Endothelial cell of umbilical vein (primary cell): ENCODE measurements around the gene KRCC1. TPM values are rescaled to one million over a fixed set of nuclear protein-coding genes. Genes with fewer than 3 reads are reported as not detected.
"Not testable (repeated sequence)": the region's sequence is repeated elsewhere in the genome, so short reads cannot be mapped to it uniquely, and the experiment has no call there.

Experiments used
- BruUV-seq: library from RNA; stranded (reverse); fragments of 400-500 nt; replicated peaks from 2 replicates; lab custom pipeline; 2021; lab: Mats Ljungman, UMichigan
- CTCF ChIA-PET: fragments of 300-600, 350-600 bp; sonication (Branson Sonifier 250); formaldehyde crosslinking; loops from one replicate; lab custom pipeline; 2021; ENCODE audit warnings: antibody characterized with exemption, inconsistent platforms; lab: Charles Lee
- POLR2A ChIA-PET: fragments of 300-600, 350-600 bp; sonication (Branson Sonifier 250); formaldehyde crosslinking; loops from one replicate; lab custom pipeline; 2021; ENCODE audit warnings: antibody characterized with exemption, inconsistent platforms; lab: Charles Lee
- DNase-seq: peaks from one replicate; pipeline ENCODE4 v3.0.0-alpha.2; 2011; ENCODE audit warnings: low read depth, low spot score
- FAIRE-seq: peaks from 2 replicates; lab custom pipeline; 2011; peaks lifted over from hg19 to GRCh38; lab: Jason Lieb, UNC
- H2AFZ ChIP-seq: 2 replicates; pipeline ENCODE4 v1.6.0; 2012; ENCODE audit warnings: low read depth, low read length, control low read depth, inconsistent platforms
- H3K27ac ChIP-seq: 2 replicates; pipeline ENCODE4 v1.5.1; 2011; ENCODE audit warnings: low read depth, mild to moderate bottlenecking, control low read depth, low read length, moderate library complexity; ENCODE audit not compliant: insufficient read depth
- H3K27me3 ChIP-seq, 2 experiments: 2 replicates each; pipeline versions ENCODE4 v1.6.0 to v1.6.1; 2011; ENCODE audit warnings: low read length in 2 of 2, mixed read lengths in 1 of 2; ENCODE audit not compliant: control insufficient read depth in 2 of 2, insufficient read depth in 2 of 2
- H3K36me3 ChIP-seq, 2 experiments: 2 replicates in 1 of 2; 3 replicates in 1 of 2; pipeline ENCODE4 v1.5.1; 2011; ENCODE audit warnings: low read length in 2 of 2, mild to moderate bottlenecking in 1 of 2, moderate library complexity in 1 of 2; ENCODE audit not compliant: control insufficient read depth in 2 of 2, insufficient read depth in 2 of 2; ENCODE audit errors: extremely low read depth in 1 of 2
- H3K4me1 ChIP-seq: 3 replicates; pipeline ENCODE4 v1.5.1; 2011; ENCODE audit warnings: mild to moderate bottlenecking, low read length; ENCODE audit not compliant: control insufficient read depth, insufficient read depth; ENCODE audit errors: extremely low read depth
- H3K4me2 ChIP-seq: 2 replicates; pipeline ENCODE4 v1.6.1; 2011; ENCODE audit warnings: low read length, control low read depth, mixed read lengths; ENCODE audit not compliant: insufficient read depth
- H3K4me3 ChIP-seq, 3 experiments: fragments of 200-600 bp in 1 of 3; sonication (generic), shearing (Covaris generic) in 1 of 3; replicated peaks in 1 of 3; 2 replicates each; pipeline ENCODE4 v1.5.1; 2011 to 2016; ENCODE audit warnings: control low read depth in 3 of 3, low read length in 3 of 3, mild to moderate bottlenecking in 2 of 3, inconsistent platforms in 1 of 3, low read depth in 1 of 3, moderate library complexity in 1 of 3; ENCODE audit not compliant: insufficient read depth in 1 of 3
- H3K79me2 ChIP-seq: 2 replicates; pipeline ENCODE4 v1.6.0; 2012; ENCODE audit warnings: low read length, inconsistent platforms; ENCODE audit not compliant: control insufficient read depth, insufficient read depth
- H3K9ac ChIP-seq: replicated peaks from 2 replicates; pipeline ENCODE3; 2011; ENCODE audit warnings: low read length, control low read depth; ENCODE audit not compliant: insufficient read depth; ENCODE audit errors: extremely low read depth
- H3K9me1 ChIP-seq: replicated peaks from 3 replicates; pipeline ENCODE4 v1.6.0; 2011; ENCODE audit warnings: mild to moderate bottlenecking, low read length; ENCODE audit not compliant: control insufficient read depth, insufficient read depth; ENCODE audit errors: extremely low read depth
- H3K9me3 ChIP-seq: replicated peaks from 2 replicates; pipeline ENCODE4 v1.5.1; 2012; ENCODE audit warnings: low read length, inconsistent platforms; ENCODE audit not compliant: control insufficient read depth, insufficient read depth
- H4K20me1 ChIP-seq: replicated peaks from 2 replicates; pipeline ENCODE3; 2011; ENCODE audit warnings: mild to moderate bottlenecking, low read length; ENCODE audit not compliant: control insufficient read depth, insufficient read depth; ENCODE audit errors: extremely low read depth
- dilution Hi-C: fragments of 300-500 bp; cut with MboI; formaldehyde crosslinking; loops from one replicate; pipeline ENCODE4 v1.15.0; 2019; ENCODE audit warnings: low sequenced_read_pairs; ENCODE audit not compliant: extremely low pct_ligation_motif_present
- intact Hi-C: fragments of 100-400 bp; cut with micrococcal nuclease; formaldehyde crosslinking; loops from one replicate; pipeline ENCODE4 v1.10.0; 2022
- polyA plus RNA-seq, 4 experiments: library from polyadenylated mRNA; depleted of rRNA in 3 of 4; stranded (reverse) in 3 of 4; unstranded in 1 of 4; fragments of >200 nt; gene quantifications; 2 replicates each; pipeline versions ENCODE4 v1.2.1 to v1.2.3, GENCODE V29; 2011 to 2012; ENCODE audit warnings: missing spikeins in 1 of 4
- total RNA-seq: library from RNA; stranded (reverse); gene quantifications from 2 replicates; pipeline ENCODE4 v1.2.3, GENCODE V29; 2021

Gene KRCC1
- total and polyA plus RNA-seq, 2 donors (not counting 3 experiments of a cell fraction or from before 2014, with no cell fraction given), result 7.4 to 15.0 TPM

DNA sequence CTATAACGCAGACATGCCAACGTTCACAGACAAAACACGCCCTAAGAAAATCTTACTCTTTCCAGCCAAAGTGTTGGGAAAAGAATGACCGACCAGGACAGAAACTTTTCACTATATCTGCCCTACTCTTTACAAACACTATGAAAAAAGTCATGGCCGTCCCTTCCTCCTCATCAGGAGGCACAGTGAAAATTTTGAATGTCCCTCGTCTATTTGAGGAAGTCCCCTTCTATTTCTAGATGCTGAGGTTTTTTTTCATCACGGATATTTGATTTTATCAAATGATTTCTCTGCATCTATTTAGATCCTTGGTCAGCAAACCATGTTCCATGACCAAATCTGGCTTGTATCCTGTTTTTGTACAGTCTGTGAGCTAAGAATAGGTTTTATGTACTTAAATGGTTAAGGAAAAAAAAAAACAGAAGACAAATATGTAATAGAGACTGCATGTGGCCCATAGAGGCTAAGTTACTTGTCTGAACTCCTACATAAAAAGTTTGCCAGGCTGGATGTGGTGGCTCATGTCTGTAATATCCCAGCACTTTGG is 61.2 kb downstream of the KRCC1 start:
- intact Hi-C loops, BruUV-seq, H3K79me2 ChIP-seq, H3K4me2 ChIP-seq, H3K27me3 ChIP-seq, CTCF ChIA-PET, dilution Hi-C loops, H3K36me3 ChIP-seq, H3K4me1 ChIP-seq, H3K4me3 ChIP-seq, H3K9ac ChIP-seq, POLR2A ChIA-PET, H3K9me3 ChIP-seq, H3K9me1 ChIP-seq, H3K27ac ChIP-seq, H4K20me1 ChIP-seq, DNase-seq, H2AFZ ChIP-seq, FAIRE-seq: not testable (repeated sequence)

DNA sequence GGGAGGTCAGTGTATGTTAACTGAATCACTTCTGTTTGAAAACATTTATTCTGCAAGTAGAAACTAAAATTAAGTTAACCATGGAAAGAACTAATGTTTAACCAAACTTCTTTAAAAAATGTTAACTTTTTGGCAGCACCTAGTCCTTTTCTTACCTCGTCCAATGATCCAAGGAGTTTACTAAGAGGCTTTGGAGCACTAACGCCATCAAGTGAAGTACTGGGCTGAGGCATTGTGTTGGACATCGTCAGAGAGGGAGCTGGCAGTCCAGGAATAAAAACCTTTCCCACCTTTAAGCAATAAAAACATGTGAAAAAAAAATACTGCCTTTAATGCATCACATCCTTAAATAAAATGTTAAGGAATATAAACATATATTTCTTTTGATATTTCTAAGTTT is 63.0 kb downstream of the KRCC1 start:
- not testable (repeated sequence) for H3K27me3 ChIP-seq

DNA sequence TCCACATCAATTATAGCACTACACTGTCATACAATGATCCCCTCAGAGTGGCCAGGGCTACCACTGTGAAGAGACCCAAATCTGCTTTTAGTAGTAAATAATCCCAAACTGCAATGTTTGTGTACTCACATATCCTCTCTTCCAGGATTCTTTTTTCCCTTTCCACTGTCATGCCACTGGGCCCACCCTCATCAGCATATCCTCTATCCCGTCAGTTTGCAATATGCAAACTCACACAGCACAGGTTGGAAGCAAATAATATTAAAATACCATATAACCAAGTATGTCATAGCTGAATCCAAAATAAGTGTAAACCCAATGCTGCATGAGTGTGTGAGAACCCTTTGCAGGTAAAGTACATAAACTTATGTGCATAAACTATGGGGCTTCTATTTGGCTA is 68.1 kb downstream of the KRCC1 start:
- H3K9me3 ChIP-seq, H3K4me1 ChIP-seq, H3K36me3 ChIP-seq, H3K27ac ChIP-seq, H3K4me3 ChIP-seq, H3K79me2 ChIP-seq, H3K4me2 ChIP-seq, BruUV-seq, H3K27me3 ChIP-seq, DNase-seq, H3K9me1 ChIP-seq, H3K9ac ChIP-seq, dilution Hi-C loops, POLR2A ChIA-PET, intact Hi-C loops, H4K20me1 ChIP-seq, CTCF ChIA-PET, H2AFZ ChIP-seq, FAIRE-seq: not testable (repeated sequence)

More for the DNA sequence above, 63.0 kb downstream of the KRCC1 start:
- H3K4me3 ChIP-seq, H3K27ac ChIP-seq, FAIRE-seq, H3K9me3 ChIP-seq, H3K9me1 ChIP-seq, H3K4me1 ChIP-seq, dilution Hi-C loops, H3K36me3 ChIP-seq, H4K20me1 ChIP-seq, H3K9ac ChIP-seq, H2AFZ ChIP-seq, DNase-seq, intact Hi-C loops, CTCF ChIA-PET, H3K4me2 ChIP-seq, POLR2A ChIA-PET, BruUV-seq, H3K79me2 ChIP-seq: not testable (repeated sequence)

DNA sequence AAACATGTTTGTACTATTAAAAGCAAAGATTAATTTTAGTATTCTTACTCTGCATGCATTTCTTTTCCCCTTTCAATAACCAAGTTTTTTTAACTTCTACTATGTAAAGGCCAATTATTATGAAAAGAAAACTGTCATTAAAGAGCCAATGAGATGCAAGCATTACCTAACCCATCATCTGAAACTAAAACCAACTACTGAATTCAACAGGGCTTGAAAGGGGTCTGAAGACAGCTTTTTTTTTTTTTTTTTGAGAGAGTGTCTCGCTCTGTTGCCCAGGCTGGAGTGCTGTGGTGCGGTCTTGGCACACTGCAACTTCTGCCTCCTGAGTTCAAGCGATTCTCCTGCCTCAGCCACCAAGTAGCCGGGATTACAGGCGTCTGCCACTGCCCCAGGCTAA is 69.7 kb downstream of the KRCC1 start:
- H3K9me1 ChIP-seq, intact Hi-C loops, H3K4me2 ChIP-seq, dilution Hi-C loops, H3K27ac ChIP-seq, POLR2A ChIA-PET, H3K79me2 ChIP-seq, BruUV-seq, H3K9ac ChIP-seq, H4K20me1 ChIP-seq, H3K9me3 ChIP-seq, H2AFZ ChIP-seq, H3K27me3 ChIP-seq, FAIRE-seq, H3K36me3 ChIP-seq, H3K4me3 ChIP-seq, DNase-seq, CTCF ChIA-PET, H3K4me1 ChIP-seq: not testable (repeated sequence)
